Loucy (cell line): ENCODE results near the gene KLHL14.

Experiments used
- EZH2phosphoT487 ChIP-seq: fragments of 200-600 bp; IDR thresholded peaks from 2 replicates; pipeline ENCODE4 v1.6.1; 2018; ENCODE audit warnings: antibody characterized with exemption, mild to moderate bottlenecking, moderate library complexity, borderline replicate concordance
- TF ChIP-seq, protein P1 (sequence below): fragments of 200-600 bp; sonication (generic); conservative IDR thresholded peaks from 2 replicates; pipeline ENCODE4 v1.5.1; 2014; ENCODE audit warnings: mild to moderate bottlenecking, antibody characterized with exemption, low read length

GRCh38 chr18:32776561-32776960, 3.7 kb upstream of the KLHL14 start:
- TF ChIP-seq, protein P1, sequence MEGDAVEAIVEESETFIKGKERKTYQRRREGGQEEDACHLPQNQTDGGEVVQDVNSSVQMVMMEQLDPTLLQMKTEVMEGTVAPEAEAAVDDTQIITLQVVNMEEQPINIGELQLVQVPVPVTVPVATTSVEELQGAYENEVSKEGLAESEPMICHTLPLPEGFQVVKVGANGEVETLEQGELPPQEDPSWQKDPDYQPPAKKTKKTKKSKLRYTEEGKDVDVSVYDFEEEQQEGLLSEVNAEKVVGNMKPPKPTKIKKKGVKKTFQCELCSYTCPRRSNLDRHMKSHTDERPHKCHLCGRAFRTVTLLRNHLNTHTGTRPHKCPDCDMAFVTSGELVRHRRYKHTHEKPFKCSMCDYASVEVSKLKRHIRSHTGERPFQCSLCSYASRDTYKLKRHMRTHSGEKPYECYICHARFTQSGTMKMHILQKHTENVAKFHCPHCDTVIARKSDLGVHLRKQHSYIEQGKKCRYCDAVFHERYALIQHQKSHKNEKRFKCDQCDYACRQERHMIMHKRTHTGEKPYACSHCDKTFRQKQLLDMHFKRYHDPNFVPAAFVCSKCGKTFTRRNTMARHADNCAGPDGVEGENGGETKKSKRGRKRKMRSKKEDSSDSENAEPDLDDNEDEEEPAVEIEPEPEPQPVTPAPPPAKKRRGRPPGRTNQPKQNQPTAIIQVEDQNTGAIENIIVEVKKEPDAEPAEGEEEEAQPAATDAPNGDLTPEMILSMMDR: no peak
- TF ChIP-seq EZH2phosphoT487: no peak
